ENCODE results near the gene IL13.

The IL13 gene

DNA sequence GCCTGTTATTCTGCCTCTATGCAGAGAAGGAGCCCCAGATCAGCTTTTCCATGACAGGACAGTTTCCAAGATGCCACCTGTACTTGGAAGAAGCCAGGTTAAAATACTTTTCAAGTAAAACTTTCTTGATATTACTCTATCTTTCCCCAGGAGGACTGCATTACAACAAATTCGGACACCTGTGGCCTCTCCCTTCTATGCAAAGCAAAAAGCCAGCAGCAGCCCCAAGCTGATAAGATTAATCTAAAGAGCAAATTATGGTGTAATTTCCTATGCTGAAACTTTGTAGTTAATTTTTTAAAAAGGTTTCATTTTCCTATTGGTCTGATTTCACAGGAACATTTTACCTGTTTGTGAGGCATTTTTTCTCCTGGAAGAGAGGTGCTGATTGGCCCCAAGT is 15.5 kb downstream of the IL13 start:
- no peak for DNase-seq

DNA sequence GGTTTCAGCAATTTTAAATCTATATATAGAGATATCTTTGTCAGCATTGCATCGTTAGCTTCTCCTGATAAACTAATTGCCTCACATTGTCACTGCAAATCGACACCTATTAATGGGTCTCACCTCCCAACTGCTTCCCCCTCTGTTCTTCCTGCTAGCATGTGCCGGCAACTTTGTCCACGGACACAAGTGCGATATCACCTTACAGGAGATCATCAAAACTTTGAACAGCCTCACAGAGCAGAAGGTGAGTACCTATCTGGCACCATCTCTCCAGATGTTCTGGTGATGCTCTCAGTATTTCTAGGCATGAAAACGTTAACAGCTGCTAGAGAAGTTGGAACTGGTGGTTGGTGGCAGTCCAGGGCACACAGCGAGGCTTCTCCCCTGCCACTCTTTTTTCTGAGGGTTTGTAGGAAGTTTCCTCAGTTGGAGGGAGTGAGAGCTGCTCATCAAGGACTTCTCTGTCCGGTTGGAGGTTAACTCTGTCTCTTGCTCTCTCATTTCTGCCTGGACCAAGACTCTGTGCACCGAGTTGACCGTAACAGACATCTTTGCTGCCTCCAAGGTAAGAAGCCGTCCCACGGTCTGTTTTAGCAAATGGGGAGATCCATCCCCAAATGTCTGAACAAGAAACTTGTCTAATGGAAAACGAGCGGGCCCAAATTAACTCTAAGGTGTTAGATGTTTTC is 16.1 kb downstream of the IL13 start, which contains the start of gene IL4:
IL4 (plus strand) TSS at position 51 of the 692 bp plus-strand sequence; CDS start at position 113, 62 bp downstream.
- DNase-seq, result no peak

DNA sequence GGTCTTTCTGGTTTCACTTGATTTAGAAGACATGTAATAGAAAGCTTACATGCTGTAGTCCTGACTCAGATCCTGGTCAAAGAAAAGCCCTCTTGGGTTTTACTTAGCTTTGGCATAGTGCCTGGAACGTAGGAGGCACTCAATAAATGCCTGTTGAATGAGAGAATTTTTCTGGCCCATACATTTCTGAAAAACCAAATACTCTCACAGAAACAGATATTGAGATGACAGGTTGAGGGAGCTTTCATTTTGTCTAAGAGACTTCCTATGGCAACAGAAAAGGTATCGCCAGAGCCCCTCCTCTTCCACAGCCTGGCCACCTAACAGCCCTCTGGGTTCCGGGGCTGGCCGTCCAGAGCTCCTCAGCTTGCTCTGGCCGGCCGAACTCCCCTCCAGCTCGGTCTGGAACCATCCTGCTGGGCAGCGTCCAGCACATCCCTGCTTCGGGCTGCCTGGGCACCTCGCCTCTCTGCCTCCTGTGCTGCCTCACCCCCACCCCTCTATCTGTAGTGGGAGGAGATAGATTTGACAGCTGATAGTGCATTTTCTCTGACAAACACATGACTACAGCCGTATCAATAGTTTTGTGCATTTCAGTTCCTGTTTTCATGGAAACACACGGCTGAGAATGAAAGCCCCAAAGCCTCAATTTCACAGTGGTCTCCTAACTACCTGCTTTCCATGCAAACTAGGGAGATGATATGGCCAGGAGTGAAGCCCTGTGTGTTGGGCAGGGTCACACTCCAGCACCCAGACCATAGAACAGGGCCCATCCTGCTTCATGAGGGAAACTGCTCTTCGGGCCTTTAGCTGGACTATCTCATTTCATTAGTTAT is 16.9 kb downstream of the IL13 start:
- DNase-seq, result no peak

DNA sequence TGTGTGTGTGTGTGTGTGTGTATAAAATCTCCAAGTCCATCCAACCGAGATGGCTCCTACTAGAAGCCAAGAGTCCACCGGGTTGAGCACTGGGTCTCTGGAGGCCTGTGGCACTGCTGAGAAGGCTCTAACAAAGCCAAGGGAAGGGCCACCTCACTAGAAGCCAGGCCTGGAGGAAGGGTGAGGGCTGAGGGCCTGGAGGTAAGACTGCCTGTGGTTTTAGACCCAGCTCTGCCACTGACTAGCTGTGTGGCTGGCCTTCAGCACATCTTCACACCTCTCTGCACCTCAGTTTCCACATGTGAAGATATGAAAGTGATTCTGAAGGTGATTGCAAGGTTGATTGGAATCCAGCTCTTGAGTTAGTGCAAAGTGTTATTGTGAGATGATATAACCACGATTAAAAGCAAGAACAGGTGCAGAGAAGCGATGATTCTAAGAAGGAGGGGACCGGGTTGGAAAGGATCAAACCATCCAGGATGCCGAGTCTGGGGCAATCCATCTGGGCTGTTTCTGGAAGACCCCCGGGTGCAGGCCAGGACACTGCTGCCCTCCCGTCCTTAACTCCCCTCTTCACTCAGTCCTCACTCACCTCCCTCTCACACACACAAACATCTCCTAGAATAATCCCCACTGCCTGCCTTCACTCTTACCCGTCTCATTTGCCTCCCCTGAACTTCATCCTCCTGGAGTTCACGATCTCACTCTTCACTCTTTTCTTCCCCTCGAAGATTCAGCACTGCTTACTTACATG is 18.1 kb downstream of the IL13 start:
- no peak for DNase-seq

DNA sequence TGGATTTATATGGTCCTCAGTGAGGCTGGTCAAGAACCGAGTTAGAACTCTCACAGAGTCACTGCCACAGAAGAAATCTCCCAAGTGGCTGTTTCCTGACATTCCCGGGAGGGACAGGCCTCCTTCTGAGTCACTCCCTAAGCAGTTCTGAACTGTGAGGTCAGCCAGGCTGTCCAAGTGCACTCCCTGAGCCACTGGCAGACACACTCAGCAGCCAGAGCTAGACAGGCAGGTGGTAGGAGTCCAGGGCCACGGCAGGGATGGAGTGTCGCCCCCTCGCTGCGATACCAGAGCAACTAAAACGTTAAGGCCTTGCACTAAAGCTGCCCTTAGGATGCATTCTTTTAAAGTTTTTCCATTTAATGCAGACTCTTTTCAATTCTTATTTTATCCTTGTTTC is 19.2 kb downstream of the IL13 start:
- DNase-seq, result no peak

DNA sequence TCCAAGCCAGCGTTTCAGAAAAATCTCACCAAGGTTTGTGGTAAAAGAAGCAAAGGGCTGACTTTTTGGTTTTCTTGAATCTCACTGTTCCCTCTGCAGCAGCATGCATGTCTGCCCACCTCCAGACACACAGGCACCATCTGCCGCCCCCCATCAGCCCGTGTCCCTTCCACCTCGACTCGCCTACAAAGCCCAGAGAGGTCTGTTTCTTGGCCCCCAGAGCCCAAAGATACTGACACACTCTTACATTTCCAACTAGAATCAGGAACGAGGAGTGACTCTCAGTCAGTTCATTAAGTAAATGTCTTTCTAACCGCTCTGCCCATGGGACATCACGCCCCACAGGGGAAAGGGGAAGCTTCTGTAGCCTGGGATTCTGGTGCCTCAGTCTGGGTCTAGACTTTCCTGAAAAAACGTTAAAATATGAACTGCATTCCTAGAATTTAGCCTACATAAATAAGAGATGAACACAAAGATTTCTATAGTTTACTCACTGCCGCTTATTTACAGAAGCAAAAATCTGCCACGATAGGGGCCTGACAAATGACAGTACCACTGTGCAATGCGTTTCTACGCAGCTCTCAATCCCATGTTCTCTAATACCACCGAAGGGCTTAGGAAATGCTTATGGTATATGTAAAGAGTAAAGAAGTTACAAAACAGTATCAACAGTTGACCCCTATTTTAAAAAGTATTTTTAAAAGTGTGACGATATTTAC is 19.9 kb downstream of the IL13 start:
- no peak for DNase-seq

DNA sequence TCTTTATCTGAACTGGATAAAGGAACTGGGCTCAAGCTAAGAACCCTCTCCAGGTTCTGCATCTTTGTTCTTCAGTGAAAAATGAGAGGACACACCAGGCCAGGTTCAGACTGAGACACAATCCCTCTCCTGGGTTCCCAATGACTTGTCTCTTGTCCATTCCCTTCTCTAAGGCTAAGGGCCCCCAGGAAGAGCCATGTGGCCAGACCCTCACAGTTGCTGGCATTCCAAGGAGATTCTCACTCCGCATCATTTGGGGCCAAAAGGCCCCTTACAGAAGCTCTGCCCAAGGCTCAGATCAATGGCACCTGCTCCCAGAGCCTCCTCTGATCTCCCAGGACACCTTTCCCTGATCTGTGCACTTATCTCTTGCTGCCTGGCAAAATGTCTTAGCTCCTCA is 20.8 kb downstream of the IL13 start:
- no peak for DNase-seq

DNA sequence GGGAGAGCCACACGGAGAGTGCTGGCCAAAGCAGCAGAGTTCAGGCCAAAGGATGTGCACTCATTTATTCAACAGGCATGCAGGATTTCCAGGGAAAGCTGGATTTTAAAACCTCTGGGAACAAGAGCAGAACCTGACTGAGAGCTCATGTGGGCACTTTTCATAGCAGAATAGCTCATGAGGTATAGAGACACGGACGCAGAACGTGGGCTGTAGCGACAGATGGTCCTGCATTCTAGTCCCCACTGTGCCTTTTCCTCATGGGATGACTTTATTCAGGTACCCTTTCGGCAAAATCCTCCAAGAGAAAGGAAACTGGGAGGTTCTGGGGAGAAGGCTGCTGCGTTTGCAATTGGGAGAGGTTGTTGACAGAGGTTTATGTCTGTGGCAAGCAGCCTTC is 21.2 kb downstream of the IL13 start:
- DNase-seq, result no peak

DNA sequence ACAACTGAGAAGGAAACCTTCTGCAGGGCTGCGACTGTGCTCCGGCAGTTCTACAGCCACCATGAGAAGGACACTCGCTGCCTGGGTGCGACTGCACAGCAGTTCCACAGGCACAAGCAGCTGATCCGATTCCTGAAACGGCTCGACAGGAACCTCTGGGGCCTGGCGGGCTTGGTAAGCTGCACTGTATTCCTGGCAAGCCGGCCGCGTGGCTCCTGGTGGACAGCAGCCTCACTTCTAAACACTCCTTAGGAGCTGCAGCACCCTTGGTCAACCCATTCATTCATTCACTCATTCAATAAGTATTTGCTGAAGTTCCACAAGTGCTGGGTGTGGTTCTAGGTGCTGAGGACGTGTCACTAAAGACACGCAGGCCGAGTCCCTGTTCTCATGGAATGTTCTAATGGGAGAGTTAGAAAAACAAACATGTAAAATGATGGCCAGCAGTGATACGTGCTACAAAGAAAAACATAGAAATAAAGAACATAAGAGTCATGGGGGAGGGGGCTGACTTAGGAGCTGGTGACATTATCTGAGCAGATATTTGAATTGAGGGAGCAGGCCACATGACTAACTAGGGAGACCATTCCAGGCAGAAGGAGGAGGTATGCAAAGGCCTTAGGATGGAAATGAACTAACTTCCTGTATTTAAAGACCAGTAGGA is 21.9 kb downstream of the IL13 start:
- no peak for DNase-seq

DNA sequence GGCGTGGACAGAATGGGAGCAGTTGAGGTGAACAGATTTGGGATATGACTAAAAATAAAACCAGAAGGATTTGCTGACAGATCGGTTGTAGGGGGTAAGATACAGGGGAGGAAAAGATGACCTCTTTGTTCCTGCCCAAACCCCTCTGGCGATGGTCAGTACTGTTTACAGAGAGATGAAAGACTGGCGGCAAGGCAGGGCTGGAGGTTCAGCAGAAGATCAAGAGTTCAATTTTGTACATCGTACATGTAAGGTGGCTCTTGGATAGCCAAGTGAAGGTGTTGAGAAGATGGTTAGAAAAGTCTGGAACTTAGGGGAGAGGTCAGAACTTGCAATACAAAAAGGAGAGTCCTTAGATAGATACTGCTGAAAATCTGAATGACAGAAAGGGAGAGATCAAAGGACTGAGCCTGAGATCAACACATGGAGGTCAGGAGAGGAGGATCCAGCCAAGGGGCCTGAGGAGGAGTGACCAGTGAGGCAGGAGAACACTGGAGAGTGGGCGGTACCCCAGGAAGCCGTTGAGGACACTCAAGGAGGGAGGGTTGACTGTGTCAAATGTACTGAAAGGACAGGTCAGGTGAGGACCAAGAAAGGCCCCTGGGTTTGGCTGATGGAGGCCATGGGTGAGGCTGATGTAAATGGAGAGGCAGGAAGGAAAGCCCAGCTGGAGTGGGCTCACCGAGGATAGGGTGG is 23.0 kb downstream of the IL13 start:
- no peak for DNase-seq

- DNase-seq, result no peak
Observed at GRCh38 chr5:132681476-132681831, 23.5 kb downstream of the IL13 start.

- DNase-seq, result no peak
Observed at GRCh38 chr5:132681983-132682382, 24.0 kb downstream of the IL13 start.

- no peak for DNase-seq
Observed at GRCh38 chr5:132684491-132684890, 26.5 kb downstream of the IL13 start.

- no peak for DNase-seq
Observed at GRCh38 chr5:132684922-132685720, 27.1 kb downstream of the IL13 start.

GRCh38 chr5:132686193-132686592 is 28.2 kb downstream of the IL13 start:
- no peak for DNase-seq

DNA sequence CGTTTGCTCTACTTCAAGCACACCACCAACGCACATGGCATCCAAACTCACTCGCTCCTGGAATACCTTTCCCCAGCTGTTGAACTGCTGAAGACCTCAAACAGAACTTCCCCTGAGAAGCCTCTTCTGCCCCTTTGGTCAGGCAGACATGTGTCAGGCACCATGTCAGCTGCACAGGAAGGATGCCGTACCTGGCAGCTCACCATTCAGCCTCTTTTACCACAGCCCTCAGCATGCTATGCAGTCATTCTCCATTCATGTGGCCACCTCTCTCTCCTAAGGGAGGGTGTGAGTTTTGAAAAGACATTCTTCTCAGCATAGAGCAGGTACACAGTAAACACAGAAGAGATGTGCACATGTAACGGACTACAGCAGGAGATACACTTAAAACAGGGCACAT is 30.0 kb downstream of the IL13 start:
- no peak for DNase-seq

GRCh38 chr5:132688536-132689339 is 30.8 kb downstream of the IL13 start:
- no peak for DNase-seq

DNA sequence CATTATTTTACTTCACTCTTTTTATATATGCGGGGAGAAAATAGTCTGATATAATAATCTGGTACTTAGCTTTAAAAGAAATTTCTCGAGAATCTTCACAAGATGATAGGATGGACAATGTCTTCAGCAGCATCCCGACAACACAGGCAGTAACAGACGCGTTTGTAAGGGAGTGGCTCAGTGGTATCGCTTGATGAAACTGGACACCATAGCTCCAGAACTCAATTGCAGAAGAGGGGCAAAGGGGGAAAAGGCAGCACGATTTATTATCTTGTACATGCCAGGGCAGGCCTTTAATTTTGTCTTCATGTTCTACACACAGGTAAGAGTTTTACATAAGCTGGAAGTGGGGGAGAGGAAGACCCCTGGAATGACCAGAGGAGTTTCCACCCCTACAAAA is 31.5 kb downstream of the IL13 start:
- no peak for DNase-seq

DNA sequence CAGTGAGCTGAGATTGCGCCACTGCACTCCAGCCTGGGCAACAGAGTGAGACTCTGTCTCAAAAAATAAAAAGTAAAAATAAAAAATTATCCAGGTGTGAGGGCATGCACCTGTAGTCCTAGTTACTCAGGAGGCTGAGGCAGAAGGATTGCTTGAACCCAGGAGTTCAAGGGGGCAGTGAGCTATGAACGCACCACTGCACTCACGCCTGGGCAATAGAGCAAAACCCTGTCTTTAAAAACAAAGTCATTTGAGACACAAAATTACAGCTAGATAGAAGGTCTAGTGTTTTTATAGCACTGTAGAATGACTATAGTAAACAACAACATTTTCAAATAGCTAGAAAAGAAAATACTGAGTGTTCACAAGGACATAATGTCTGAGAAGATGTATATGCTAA is 32.2 kb downstream of the IL13 start:
- no peak for DNase-seq

All from inflammatory macrophage (primary cell).